B cell (primary cell): ENCODE results near the gene C14orf180. TPM values are rescaled to one million over a fixed set of nuclear protein-coding genes. Genes with fewer than 3 reads are reported as not detected.
"Not testable (repeated sequence)": the region's sequence is repeated elsewhere in the genome, so short reads cannot be mapped to it uniquely, and the experiment has no call there.

ENCODE experiments used
- ATAC-seq: fragments of 200-7000 bp; cut with Tn5 transposase; one replicate; pipeline ENCODE4 v1.10.0; 2021; ENCODE audit warnings: low read depth, mild to moderate bottlenecking, moderate number of reproducible peaks, moderate library complexity
- CTCF ChIA-PET: fragments of 350-600 bp; sonication (Branson Sonifier 250); formaldehyde crosslinking; loops from one replicate; lab custom pipeline; 2021; ENCODE audit warnings: antibody characterized with exemption, inconsistent platforms; lab: Charles Lee
- POLR2A ChIA-PET: fragments of 350-600 bp; sonication (Branson Sonifier 250); formaldehyde crosslinking; loops from one replicate; lab custom pipeline; 2021; ENCODE audit warnings: antibody characterized with exemption; lab: Charles Lee
- DNase-seq: peaks from one replicate; pipeline ENCODE4 v3.0.0; 2013
- H2AFZ ChIP-seq: 2 replicates; pipeline ENCODE4 v1.6.1; 2012; ENCODE audit warnings: mild to moderate bottlenecking, low read depth, low read length; ENCODE audit not compliant: insufficient read depth, poor library complexity, severe bottlenecking
- H3K27ac ChIP-seq, 2 donors: 1 replicate in 1 of 2; 2 replicates in 1 of 2; pipeline ENCODE4 v1.5.1; 2012 to 2013; ENCODE audit warnings: low read length in 2 of 2, mild to moderate bottlenecking in 2 of 2, moderate library complexity in 1 of 2
- H3K27me3 ChIP-seq, 4 experiments: fragments of 200-600 bp in 1 of 4; sonication (generic) in 1 of 4; replicated peaks in 1 of 4; 1 replicate in 2 of 4; 2 replicates in 2 of 4; pipeline versions ENCODE4 v1.6.1 to v1.7.0; 2013 to 2016; ENCODE audit warnings: low read length in 3 of 4, mild to moderate bottlenecking in 2 of 4, mixed read lengths in 1 of 4, moderate library complexity in 1 of 4; ENCODE audit not compliant: insufficient read depth in 4 of 4, control insufficient read depth in 3 of 4; ENCODE audit errors: control extremely low read depth in 1 of 4
- H3K36me3 ChIP-seq, 2 experiments: replicated peaks in 1 of 2; 1 replicate in 1 of 2; 2 replicates in 1 of 2; pipeline versions ENCODE4 v1.6.1 to v1.7.1; 2013; ENCODE audit warnings: low read length in 1 of 2; ENCODE audit not compliant: insufficient read depth in 2 of 2, control insufficient read depth in 1 of 2; ENCODE audit errors: control extremely low read depth in 1 of 2, extremely low read depth in 1 of 2
- H3K4me1 ChIP-seq, 2 donors: fragments of 200-600 bp in 1 of 2; sonication (generic) in 1 of 2; 1 replicate in 1 of 2; 2 replicates in 1 of 2; pipeline versions ENCODE4 v1.5.1 to v1.6.1; 2013 to 2017; ENCODE audit warnings: low read length in 2 of 2; ENCODE audit not compliant: control insufficient read depth in 2 of 2, insufficient read depth in 2 of 2
- H3K4me2 ChIP-seq: replicated peaks from 2 replicates; pipeline ENCODE3; 2012; ENCODE audit warnings: mild to moderate bottlenecking, low read depth, low read length; ENCODE audit not compliant: poor library complexity, severe bottlenecking
- H3K4me3 ChIP-seq, 5 experiments: fragments of 200-600 bp in 1 of 5; sonication (generic) in 1 of 5; 1 replicate in 3 of 5; 2 replicates in 2 of 5; pipeline versions ENCODE4 v1.5.1 to v1.7.0; 2011 to 2016; ENCODE audit warnings: low read length in 4 of 5, mild to moderate bottlenecking in 4 of 5, low read depth in 2 of 5, control low read depth in 1 of 5, moderate library complexity in 1 of 5; ENCODE audit not compliant: insufficient read depth in 1 of 5; ENCODE audit errors: control extremely low read depth in 1 of 5, extremely low read depth in 1 of 5
- H3K79me2 ChIP-seq: fragments of 200-600 bp; sonication (generic); one replicate; pipeline ENCODE4 v1.6.0; 2016; ENCODE audit warnings: low read length; ENCODE audit not compliant: control insufficient read depth, insufficient read depth
- H3K9ac ChIP-seq: fragments of 200-600 bp; sonication (generic); 2 replicates; pipeline ENCODE4 v1.6.1; 2017; ENCODE audit warnings: mild to moderate bottlenecking, low read length, moderate library complexity
- H3K9me3 ChIP-seq, 3 donors: one replicate each; pipeline versions ENCODE4 v1.6.1 to v1.7.1; 2013; ENCODE audit warnings: low read length in 2 of 3; ENCODE audit not compliant: control insufficient read depth in 2 of 3, insufficient read depth in 1 of 3; ENCODE audit errors: control extremely low read depth in 1 of 3
- H4K20me1 ChIP-seq: 2 replicates; pipeline ENCODE4 v1.6.0; 2012; ENCODE audit warnings: mild to moderate bottlenecking, low read length; ENCODE audit not compliant: insufficient read depth, control insufficient read depth, poor library complexity, severe bottlenecking
- H3K27ac Mint-ChIP-seq: one replicate; pipeline ENCODE4 v1.8.0; 2021; ENCODE audit warnings: mixed read lengths
- H3K27me3 Mint-ChIP-seq: one replicate; pipeline ENCODE4 v1.8.0; 2021; ENCODE audit warnings: mixed read lengths
- H3K4me1 Mint-ChIP-seq: one replicate; pipeline ENCODE4 v1.8.0; 2021; ENCODE audit warnings: mixed read lengths
- H3K4me3 Mint-ChIP-seq: one replicate; pipeline ENCODE4 v1.8.0; 2021; ENCODE audit warnings: mixed read lengths
- H3K9me3 Mint-ChIP-seq: one replicate; pipeline ENCODE4 v1.8.0; 2022; ENCODE audit warnings: mixed read lengths; ENCODE audit not compliant: insufficient read depth
- CTCF ChIP-seq: fragments of 200-600 bp; IDR thresholded peaks from one replicate; pipeline ENCODE4 v1.8.0; 2022; ENCODE audit warnings: antibody characterized with exemption, mild to moderate bottlenecking
- EZH2 ChIP-seq: IDR thresholded peaks from 2 replicates; pipeline ENCODE4 v1.6.1; 2012; ENCODE audit warnings: borderline replicate concordance, low read depth, mild to moderate bottlenecking, moderate library complexity, low read length; ENCODE audit not compliant: insufficient read depth, poor library complexity, severe bottlenecking
- WGBS: methylation state at CpG from one replicate; pipeline ENCODE4 v1.1.5; 2013; ENCODE audit warnings: missing lambda C conversion rate; ENCODE audit not compliant: insufficient coverage; 5-methylcytosine and 5-hydroxymethylcytosine counted together
- intact Hi-C: fragments of 100-400 bp; cut with micrococcal nuclease; formaldehyde crosslinking; loops from one replicate; pipeline ENCODE4 v1.10.0; 2022
- polyA plus RNA-seq: library from polyadenylated mRNA; depleted of rRNA; stranded (reverse); fragments of >200 nt; gene quantifications from 2 replicates; pipeline ENCODE4 v1.2.3, GENCODE V29; 2012
- total RNA-seq, 2 donors: library from RNA; stranded (reverse); fragments of 120-200 nt in 1 of 2; gene quantifications; 1 replicate in 1 of 2; 2 replicates in 1 of 2; pipeline versions ENCODE4 v1.2.3 to v1.2.4, GENCODE V29; 2013 to 2022

The C14orf180 gene
- total and polyA plus RNA-seq, 2 donors (not counting 1 experiment from before 2014, with no cell fraction given) = not detected

- Histone ChIP-seq H4K20me1 (no peaks in the 10 kb centered on the region), H3K27ac (no peak overlapping the region), H3K79me2 (no peaks in the 10 kb centered on the region), H3K4me3 (no peak overlapping the region), H3K9me3 (no peaks in the 10 kb centered on the region), H3K27me3 (no peaks in the 10 kb centered on the region), H3K4me1 (no peaks in the 10 kb centered on the region), H2AFZ (no peak overlapping the region), H3K36me3 (no peaks in the 10 kb centered on the region), H3K9ac (no peak overlapping the region), H3K4me2 (no peak overlapping the region)
- H3K27me3 Mint-ChIP-seq = no peaks in the 10 kb centered on the region
- intact Hi-C loops = no loop called here
- H3K9me3 Mint-ChIP-seq = no peaks in the 10 kb centered on the region
- ChIA-PET CTCF (no interaction called here), POLR2A (no interaction called here)
- no peak overlapping the region for H3K4me3 Mint-ChIP-seq
- DNase-seq = no peak
- no peak overlapping the region for H3K27ac Mint-ChIP-seq
- 73% methylated on average over 11 of the region's 11 CpGs for WGBS
- no peak for ATAC-seq
- H3K4me1 Mint-ChIP-seq = no peaks in the 10 kb centered on the region
- TF ChIP-seq CTCF (no peak), EZH2 (no peak)
Measured at GRCh38 chr14:104578321-104578720, 1.2 kb upstream of the C14orf180 start.

GRCh38 chr14:104579939-104580338 is 375 bp downstream of the C14orf180 start:
- not testable (repeated sequence) for H3K36me3 ChIP-seq, H3K9me3 Mint-ChIP-seq, H3K4me3 Mint-ChIP-seq

More at GRCh38 chr14:104579939-104580338, 375 bp downstream of the C14orf180 start:
- H3K4me2 ChIP-seq, H3K9me3 ChIP-seq, H3K4me3 ChIP-seq, POLR2A ChIA-PET, H3K4me1 Mint-ChIP-seq, H2AFZ ChIP-seq, H3K27me3 ChIP-seq, H3K27ac ChIP-seq, DNase-seq, CTCF ChIA-PET, H3K27ac Mint-ChIP-seq, H3K9ac ChIP-seq, ATAC-seq, H4K20me1 ChIP-seq, H3K4me1 ChIP-seq, intact Hi-C loops, H3K79me2 ChIP-seq, H3K27me3 Mint-ChIP-seq: not testable (repeated sequence)
- WGBS = 81% methylated on average over 6 of the region's 6 CpGs
